Regular cardiac myocyte (primary cell): ENCODE measurements around the gene SPTLC2. TPM values are rescaled to one million over a fixed set of nuclear protein-coding genes. Genes with fewer than 3 reads are reported as not detected.

ENCODE experiments used
- total RNA-seq: library from RNA; depleted of rRNA; stranded (reverse); fragments of >200 nt; gene quantifications from 2 replicates; pipeline ENCODE4 v1.2.3, GENCODE V29; 2014

Gene SPTLC2, protein sequence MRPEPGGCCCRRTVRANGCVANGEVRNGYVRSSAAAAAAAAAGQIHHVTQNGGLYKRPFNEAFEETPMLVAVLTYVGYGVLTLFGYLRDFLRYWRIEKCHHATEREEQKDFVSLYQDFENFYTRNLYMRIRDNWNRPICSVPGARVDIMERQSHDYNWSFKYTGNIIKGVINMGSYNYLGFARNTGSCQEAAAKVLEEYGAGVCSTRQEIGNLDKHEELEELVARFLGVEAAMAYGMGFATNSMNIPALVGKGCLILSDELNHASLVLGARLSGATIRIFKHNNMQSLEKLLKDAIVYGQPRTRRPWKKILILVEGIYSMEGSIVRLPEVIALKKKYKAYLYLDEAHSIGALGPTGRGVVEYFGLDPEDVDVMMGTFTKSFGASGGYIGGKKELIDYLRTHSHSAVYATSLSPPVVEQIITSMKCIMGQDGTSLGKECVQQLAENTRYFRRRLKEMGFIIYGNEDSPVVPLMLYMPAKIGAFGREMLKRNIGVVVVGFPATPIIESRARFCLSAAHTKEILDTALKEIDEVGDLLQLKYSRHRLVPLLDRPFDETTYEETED
- 30.7 and 46.2 TPM in 2 replicates for total RNA-seq

DNA sequence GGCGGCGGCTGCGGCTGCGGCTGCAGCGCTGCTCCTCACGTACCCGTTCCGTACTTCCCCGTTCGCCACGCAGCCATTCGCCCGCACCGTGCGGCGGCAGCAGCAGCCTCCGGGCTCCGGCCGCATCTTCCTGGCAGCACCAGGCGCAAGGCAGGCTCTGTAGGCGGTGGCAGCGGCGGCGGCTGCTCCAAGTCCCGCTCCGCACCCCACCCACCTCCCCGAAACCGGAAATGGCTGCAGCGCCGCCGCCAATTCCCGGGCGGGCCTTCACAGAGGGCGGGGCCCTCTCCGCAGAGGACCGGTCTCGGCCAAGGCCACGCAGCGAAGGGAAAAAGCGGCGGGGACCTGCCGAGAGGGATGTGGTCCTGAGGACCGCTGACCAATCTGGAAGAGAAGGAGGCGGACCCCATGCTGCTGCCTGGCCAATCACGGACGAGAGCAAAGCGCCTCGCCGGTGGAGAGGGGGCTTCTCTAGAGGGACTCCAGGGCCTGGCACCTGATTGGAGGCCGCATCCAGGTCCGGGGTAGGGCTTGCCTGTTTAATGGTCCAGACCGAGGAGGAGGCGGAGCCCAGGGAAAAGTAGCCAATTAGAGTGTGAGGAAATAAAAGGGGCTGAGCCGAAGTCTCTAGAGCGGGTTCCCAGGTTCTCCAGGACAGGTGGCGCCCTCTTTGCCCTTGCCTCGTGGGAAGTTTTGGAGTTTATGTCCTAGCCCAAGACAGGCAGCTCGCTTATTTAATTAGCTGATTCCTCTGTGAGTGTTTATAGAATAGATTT lies at the start of gene SPTLC2:
TSS of gene SPTLC2 (minus strand) at position 184 of the 776 bp plus-strand sequence. CDS start at position 126, 58 bp downstream.

DNA sequence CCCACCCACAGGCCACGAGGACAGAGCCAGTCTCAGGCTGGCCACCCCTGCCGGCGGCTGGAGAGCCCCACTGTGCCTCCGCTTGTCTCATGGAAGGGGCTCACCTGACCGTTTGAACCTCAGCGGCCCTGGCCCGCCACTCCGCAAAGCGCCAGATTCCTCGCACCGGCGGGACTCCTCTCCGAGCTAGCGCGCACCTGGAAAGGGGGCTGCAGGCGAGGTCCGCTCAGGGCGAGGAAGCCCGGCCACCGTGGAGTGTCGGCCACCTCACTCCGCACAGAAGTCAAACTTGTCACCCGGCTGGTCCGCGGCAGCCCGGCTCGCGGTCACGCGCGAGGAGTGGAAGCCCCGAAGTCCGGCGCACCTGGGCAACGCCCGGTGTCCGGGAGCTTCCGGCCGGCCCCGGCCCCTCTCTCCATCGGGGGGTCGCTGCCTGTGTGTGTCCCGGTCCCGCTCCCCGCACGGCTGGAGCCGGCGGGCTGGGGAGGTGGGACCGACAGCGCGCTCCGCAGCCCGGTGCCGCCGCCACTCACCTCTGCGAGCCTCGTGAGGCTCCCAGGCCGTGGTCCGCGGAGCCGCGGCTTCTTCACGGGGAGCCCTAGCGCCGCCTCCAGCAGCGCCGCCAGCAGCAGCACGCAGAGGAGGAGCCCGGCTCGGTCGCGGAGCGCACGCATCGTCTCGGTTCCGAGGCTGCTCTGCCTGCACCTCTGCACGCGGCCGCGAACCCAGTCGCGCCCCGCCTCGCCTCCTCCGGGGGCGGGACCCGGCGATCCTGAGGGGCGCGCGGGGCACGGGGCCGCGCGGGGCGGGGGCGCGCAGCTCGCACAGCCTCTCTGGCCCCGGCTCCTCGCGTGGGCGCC lies 118.1 kb downstream of the SPTLC2 start, which contains the start of gene ISM2:
TSS of gene ISM2 (minus strand) at position 697 of the 860 bp plus-strand sequence. CDS start at position 674, 23 bp downstream.

DNA sequence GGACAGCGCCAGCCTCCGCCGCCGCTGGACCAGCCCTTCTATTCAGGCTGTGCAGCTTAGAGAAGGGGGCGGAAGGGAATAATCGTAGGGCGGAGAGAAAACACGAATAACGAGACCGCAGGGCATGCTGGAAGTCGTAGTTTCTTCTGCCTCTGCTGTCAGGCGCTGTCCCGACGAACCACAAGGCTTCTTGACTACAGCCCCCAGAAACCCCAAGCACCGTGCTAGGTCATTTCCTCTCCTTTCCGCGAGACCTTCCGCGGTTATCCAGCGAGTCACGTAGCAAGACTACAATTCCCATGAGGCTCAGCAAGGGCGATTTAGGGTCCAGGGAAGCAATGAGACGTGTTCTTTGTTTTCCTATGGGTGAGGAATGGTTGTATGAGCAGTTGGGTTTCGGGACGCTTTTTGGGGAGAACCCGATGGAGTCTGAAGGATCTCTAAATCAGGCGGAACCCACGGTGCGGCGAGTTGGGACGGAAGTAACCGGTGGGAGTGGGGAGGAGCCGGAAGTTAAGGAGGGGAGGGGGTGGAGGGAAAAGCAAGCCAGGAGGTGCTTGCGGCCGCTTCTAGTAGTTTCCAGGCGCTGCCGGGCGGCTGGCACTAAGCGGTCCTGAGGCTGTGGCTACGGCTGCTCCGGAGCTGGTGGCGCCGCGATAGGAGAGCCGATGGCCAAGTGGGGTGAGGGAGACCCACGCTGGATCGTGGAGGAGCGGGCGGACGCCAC lies 158.8 kb downstream of the SPTLC2 start, which contains the start of the genes AHSA1 and VIPAS39:
TSS of gene AHSA1 (plus strand) at position 572 of the 727 bp plus-strand sequence. CDS start at position 669, 97 bp downstream.
TSS of gene VIPAS39 (minus strand) at position 80 of the 727 bp plus-strand sequence. CDS start 3,499 bp downstream, outside the sequence.

Other genes with a start within 250 kb of the SPTLC2 start
- gene TMED8, start 239.5 kb downstream of the SPTLC2 start, total RNA-seq, result 11.0 and 15.3 TPM in 2 replicates
- 2.5 and 4.2 TPM in 2 replicates for gene SAMD15, start 239.3 kb downstream of the SPTLC2 start, total RNA-seq
- gene NOXRED1, start 193.1 kb downstream of the SPTLC2 start, total RNA-seq, result 0.19 and 0.28 TPM in 2 replicates
- 29.3 and 33.3 TPM in 2 replicates for gene VIPAS39, start 159.0 kb downstream of the SPTLC2 start, total RNA-seq
- 124 and 237 TPM in 2 replicates for gene AHSA1, start 158.5 kb downstream of the SPTLC2 start, total RNA-seq
- 0.19 and 3.1 TPM in 2 replicates for gene ISM2, start 117.8 kb downstream of the SPTLC2 start, total RNA-seq
- gene ALKBH1, start 91.4 kb upstream of the SPTLC2 start, total RNA-seq, result 8.7 and 9.8 TPM in 2 replicates
- gene SLIRP, start 91.5 kb upstream of the SPTLC2 start, total RNA-seq, result 114 and 223 TPM in 2 replicates
- gene SNW1, start 144.5 kb upstream of the SPTLC2 start, total RNA-seq, result 43.7 and 60.4 TPM in 2 replicates
- 2.9 and 5.4 TPM in 2 replicates for gene ADCK1, start 183.5 kb upstream of the SPTLC2 start, total RNA-seq